Measurements from ENCODE around the gene SFPQ.
A peak's percentile ranks its signal among the peaks of the same experiment; 100 is the strongest.

The SFPQ gene

GRCh38 chr1:35202048-35202719, 9.2 kb upstream of the SFPQ start:
- no peak for DNase-seq (ENCODE audit: low spot score)
- Histone ChIP-seq H3K27ac (no peak overlapping the region), H3K4me3 (no peak overlapping the region)
- TF ChIP-seq, protein P1, sequence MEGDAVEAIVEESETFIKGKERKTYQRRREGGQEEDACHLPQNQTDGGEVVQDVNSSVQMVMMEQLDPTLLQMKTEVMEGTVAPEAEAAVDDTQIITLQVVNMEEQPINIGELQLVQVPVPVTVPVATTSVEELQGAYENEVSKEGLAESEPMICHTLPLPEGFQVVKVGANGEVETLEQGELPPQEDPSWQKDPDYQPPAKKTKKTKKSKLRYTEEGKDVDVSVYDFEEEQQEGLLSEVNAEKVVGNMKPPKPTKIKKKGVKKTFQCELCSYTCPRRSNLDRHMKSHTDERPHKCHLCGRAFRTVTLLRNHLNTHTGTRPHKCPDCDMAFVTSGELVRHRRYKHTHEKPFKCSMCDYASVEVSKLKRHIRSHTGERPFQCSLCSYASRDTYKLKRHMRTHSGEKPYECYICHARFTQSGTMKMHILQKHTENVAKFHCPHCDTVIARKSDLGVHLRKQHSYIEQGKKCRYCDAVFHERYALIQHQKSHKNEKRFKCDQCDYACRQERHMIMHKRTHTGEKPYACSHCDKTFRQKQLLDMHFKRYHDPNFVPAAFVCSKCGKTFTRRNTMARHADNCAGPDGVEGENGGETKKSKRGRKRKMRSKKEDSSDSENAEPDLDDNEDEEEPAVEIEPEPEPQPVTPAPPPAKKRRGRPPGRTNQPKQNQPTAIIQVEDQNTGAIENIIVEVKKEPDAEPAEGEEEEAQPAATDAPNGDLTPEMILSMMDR (IDR thresholded peaks at IDR 0.05): peak; percentile 73

DNA sequence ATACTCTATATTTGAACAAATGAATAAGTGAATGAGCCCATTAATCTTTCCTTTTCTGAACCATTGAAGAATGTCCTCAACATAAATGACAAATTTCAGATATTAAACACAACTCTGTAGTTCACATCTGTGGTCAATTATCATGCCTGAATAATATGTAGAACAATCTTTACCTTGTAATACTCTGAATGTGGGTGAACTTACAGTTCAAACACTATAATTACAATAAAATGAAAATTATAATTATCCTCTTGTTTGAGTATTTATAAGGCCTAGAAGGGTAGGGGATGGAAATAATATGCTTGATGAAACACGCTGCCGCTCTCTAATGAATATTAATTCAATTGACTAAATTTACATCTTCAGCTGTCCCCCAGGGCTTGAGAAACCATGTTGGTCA, 8.7 kb upstream of the SFPQ start:
- no peak overlapping the region for H3K4me3 ChIP-seq
- H3K27ac ChIP-seq: no peak overlapping the region
- TF ChIP-seq, protein P1 (IDR thresholded peaks at IDR 0.05): no peak
- no peak for DNase-seq (ENCODE audit: low spot score)

DNA sequence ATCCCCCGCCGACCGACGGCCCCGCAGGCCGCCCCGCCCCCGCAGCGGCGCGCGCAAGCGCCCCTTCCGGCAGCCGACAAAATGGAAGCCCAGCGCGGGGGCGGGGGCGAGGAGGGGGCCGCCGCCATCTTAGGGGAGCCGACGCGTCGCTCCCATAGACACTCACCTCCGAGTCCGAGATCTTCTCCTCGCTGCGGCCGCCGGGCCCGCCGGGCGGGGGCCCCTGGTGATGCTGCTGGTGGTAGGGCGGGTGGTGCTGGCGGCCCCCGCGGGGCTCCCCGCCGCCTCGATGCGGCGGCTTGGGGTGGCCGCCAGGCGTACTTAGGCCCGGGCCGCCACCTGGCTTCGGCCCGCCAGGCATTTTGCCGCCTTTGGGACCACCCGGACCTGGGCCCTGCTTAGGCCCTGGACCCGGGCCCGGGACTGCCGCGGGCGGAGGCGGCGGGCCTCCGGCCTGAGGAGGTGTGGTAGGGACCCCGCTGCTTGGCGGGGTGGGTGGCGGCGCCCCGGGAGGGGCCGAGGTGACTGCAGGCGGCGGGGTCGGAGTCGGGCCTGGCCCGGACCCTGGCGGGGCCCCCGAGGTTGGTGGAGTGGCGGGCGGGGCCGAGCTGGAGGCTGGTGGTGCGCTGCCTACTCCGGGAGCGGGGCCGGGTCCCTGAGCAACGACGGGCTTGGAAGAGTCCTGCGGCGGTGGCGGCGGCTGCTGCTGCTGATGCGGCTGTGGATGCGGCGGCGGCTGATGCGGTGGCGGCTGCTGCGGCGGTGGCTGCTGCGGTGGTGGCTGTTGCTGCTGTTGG, 691 bp downstream of the SFPQ start:
- peak overlapping the region; percentile 99 to 100 for H3K27ac ChIP-seq
- peak; percentile 91 for DNase-seq (ENCODE audit: low spot score)
- TF ChIP-seq, protein P1 (IDR thresholded peaks at IDR 0.05): peak; percentile 15
- H3K4me3 ChIP-seq: peak overlapping the region; percentile 99

DNA sequence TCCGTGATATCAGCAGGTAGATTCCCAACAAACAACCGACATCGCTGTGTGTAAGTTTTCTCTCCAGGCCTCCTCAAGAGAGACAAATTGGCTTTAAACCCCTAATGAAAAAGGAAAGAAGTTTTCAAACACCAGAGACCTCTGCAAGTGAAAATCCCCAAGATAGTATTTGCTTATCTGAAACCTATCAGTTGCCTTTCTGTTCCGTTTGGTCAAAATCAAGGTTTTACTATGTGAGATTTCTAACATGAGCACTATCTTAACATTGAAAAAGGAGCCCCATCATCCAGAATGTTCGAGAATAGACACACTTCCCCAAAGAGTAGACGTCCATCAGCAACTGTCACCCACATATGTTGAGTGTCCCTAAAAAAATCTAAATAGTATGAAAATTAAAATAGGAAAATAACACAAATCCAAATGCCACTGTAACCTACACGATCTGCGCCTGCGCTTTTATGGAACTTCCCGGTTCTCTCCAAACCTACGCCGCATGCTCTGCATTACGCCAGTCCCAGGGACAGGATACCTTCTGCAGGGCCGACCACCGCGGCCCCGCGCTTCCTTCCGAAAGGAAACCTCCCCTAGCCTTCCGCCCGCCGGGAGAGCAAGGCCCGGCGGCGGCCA, 1.4 kb downstream of the SFPQ start:
- peak overlapping the region; percentile 99 to 100 for H3K27ac ChIP-seq
- DNase-seq (ENCODE audit: low spot score): no peak
- TF ChIP-seq, protein P1 (IDR thresholded peaks at IDR 0.05): no peak
- H3K4me3 ChIP-seq: peak overlapping the region; percentile 99

GRCh38 chr1:35190784-35191183, 2.2 kb downstream of the SFPQ start:
- Histone ChIP-seq H3K4me3 (peak overlapping the region; percentile 99), H3K27ac (peak overlapping the region in 1 of 2 donors; percentile 14)
- no peak for DNase-seq (ENCODE audit: low spot score)
- TF ChIP-seq, protein P1 (IDR thresholded peaks at IDR 0.05): no peak

- Histone ChIP-seq H3K27ac (no peak overlapping the region), H3K4me3 (no peak overlapping the region)
- no peak for DNase-seq (ENCODE audit: low spot score)
- TF ChIP-seq, protein P1 (IDR thresholded peaks at IDR 0.05): no peak
Measured at GRCh38 chr1:35188578-35189392, 4.2 kb downstream of the SFPQ start.

Data from coronary artery (tissue), 2 donors.